ENCODE measurements around the gene ATP13A3.
A peak's percentile ranks its signal among the peaks of the same experiment; 100 is the strongest.
"Not testable (repeated sequence)": the region's sequence is repeated elsewhere in the genome, so short reads cannot be mapped to it uniquely, and the experiment has no call there.

Gene ATP13A3

DNA sequence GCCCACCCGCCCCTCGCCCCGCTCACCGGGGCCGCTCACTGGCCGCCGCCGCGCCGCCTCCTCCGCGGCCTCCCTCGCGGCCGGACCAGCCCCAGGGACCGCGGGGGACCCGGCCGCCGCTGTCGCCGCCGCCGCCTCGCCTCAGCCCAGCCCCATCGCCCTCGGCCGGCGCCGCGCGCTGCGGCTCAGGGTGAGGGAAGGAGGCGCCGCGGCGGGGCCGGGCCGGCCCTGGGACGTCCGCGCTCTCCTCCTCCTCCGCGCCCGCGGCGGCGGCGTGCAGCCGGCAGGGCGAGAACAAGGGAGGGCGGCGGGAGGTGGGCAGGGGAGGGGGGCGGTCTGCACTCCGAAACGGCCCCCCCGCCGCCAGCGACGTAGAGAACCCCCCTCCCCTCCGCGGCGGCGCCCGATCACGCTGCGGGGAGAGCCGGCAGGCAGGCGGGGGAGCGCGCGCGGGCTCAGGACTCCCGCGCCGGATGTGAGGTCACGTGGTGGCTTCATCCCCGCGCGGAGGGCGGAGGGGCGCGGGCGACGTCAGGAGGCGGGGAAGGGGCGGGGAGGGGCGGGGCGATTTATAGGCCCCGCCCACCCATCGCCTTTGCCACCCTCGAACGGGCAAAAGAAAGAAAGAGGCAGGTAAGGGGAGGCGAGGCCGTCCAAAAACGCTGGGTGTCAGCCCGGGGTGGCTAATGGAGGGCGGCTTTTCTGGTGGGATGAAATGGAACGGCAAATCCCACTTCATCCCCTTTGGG lies at the start of gene ATP13A3:
TSS of gene ATP13A3 (minus strand) at position 463 of the 749 bp plus-strand sequence. CDS start 24,812 bp downstream, outside the sequence.
- DNase-seq: peak; percentile 69 to 97 (median 93)
- intact Hi-C loops (cut with DNase I): loop anchor here (5.0 kb wide), 1 partner anchor 96 kb away; no protein-coding TSS in a partner anchor

- intact Hi-C loops (cut with DNase I): not testable (repeated sequence)
Observed at GRCh38 chr3:194535199-194535598, 48.4 kb upstream of the ATP13A3 start.

DNA sequence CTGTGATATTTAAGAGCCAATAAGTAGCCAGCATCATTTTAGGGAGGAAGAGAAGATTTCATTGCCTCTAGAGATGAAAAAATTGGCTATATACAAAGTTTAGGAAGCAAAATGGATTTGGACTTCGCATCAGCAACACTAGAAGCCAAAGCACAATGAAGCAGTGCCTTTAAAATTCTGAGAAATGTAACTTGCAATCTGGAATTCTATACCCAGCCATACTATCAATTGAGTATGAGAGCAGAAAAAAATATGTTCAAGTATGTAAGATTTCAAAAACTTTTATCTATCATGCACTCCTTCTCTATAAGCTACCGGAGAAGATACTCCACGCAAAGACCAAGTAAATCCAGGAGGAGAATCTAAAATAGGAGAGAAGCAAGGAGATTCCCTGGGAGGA lies 47.4 kb upstream of the ATP13A3 start:
- intact Hi-C loops (cut with DNase I): no loop called here
- no peak for DNase-seq

More at GRCh38 chr3:194535199-194535598, 48.4 kb upstream of the ATP13A3 start:
- DNase-seq: not testable (repeated sequence)

DNA sequence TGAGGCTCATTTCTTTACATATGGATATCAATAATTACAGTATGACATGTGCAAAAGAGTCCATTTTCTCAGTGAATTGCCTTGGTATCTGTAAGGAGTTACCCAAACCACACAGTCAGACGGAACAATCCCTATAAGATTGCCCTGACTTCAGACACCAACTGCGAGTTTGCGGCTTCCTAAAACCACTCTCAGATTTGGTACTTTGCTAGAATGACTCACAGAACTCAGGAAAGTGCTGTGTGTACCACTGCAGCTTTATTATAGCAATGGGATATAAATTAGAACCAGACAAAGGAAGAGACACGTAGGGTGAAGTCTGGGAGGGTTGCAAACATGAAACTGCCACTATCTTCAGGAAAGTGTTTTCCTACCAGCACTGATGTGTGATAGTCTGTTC lies 45.8 kb upstream of the ATP13A3 start:
- DNase-seq: no peak
- intact Hi-C loops (cut with DNase I): no loop called here

DNA sequence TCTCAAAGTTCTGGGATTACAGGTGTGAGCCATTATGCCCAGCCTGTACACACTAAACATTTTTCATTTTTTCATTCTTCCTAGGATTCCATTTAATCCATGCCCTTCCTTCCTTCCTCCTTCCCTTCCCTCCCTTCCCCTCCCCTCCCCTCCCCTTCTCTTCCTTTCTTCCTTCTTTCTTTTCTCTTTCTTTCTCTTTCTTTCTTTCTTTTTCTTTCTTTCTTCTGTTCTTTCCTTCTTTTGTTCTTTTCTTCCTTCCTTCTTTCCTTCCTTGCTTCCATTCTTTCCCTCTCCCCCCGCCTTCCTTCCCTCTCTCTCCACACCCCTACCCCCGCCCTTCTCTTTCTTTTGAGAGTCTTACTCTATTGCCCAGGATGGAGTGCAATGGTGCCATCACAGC lies 40.9 kb upstream of the ATP13A3 start:
- intact Hi-C loops (cut with DNase I): no loop called here
- DNase-seq: no peak

GRCh38 chr3:194526164-194526563 lies 39.4 kb upstream of the ATP13A3 start:
- intact Hi-C loops (cut with DNase I): no loop called here
- DNase-seq: no peak

DNA sequence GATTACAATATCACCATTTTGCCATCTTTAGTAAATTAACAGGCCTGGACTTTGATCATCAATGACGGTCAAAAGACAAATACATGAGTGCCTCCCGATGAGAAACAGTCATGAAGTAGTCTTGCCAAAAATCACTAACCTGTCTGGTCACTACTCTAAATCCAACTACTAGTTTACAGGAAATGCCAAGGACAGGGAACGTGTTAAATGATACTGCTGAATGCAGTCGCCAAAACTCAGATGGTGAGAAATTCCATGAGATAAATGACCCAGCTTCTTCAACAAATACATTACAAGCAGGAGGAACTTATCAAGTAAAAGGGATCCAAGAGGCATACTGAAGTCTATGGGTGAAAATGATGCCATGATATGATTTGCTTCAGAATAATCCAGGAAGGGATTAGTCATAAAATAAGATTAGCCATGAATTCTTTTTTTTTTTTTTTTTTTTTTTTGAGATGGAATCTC lies 35.8 kb upstream of the ATP13A3 start:
- DNase-seq: no peak
- intact Hi-C loops (cut with DNase I): no loop called here

GRCh38 chr3:194521510-194522260 lies 34.9 kb upstream of the ATP13A3 start:
- no peak for DNase-seq
- intact Hi-C loops (cut with DNase I): no loop called here

DNA sequence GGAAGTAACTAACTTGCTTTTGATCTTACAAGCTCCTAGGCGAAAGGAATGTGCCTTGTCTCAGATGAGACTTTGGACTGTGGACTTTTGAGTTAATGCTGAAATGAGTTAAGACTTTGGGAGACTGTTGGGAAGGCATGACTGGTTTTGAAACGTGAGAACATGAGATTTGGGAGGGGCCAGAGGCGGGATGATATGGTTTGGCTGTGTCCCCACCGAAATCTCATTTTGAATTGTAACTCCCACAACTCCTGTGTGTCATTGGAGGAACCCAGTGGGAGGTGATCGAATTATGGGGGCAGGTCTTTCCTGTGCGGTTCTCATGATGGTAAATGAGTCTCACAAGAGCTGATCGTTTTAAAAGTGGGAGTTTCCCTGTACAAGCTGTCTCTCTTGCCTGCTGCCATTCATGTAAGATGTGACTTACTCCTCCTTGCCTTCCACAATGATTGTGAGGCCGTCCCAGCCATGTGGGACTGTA lies 33.9 kb upstream of the ATP13A3 start:
- intact Hi-C loops (cut with DNase I): not testable (repeated sequence)
- peak in 10 of 42 donors; percentile 9 to 44 (median 20) for DNase-seq

DNA sequence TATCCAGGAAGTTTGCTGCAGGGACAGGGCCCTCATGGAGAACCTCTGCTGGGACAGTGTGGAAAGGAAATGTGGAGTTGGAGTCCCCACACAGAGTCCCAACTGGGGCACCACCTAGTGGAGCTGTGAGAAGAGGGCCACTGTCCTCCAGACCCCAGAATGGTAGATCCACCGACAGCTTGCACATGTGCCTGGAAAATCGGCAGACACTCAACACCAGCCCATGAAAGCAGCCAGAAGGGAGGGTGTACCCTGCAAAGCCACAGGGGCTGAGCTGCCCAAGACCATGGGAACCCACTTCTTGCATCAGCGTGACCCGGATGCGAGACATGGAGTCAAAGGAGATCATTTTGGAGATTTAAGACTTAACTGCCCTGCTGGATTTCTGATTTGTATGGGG lies 33.4 kb upstream of the ATP13A3 start:
- intact Hi-C loops (cut with DNase I): not testable (repeated sequence)
- DNase-seq: peak in 1 of 42 donors; percentile 17

GRCh38 chr3:194518652-194519051 lies 31.9 kb upstream of the ATP13A3 start:
- DNase-seq: no peak
- intact Hi-C loops (cut with DNase I): no loop called here

- intact Hi-C loops (cut with DNase I): no loop called here
- DNase-seq: peak in 1 of 42 donors; percentile 27
Observed at GRCh38 chr3:194517333-194517732, 30.5 kb upstream of the ATP13A3 start.

- DNase-seq: no peak
- intact Hi-C loops (cut with DNase I): no loop called here
Observed at GRCh38 chr3:194514626-194515025, 27.8 kb upstream of the ATP13A3 start.

DNA sequence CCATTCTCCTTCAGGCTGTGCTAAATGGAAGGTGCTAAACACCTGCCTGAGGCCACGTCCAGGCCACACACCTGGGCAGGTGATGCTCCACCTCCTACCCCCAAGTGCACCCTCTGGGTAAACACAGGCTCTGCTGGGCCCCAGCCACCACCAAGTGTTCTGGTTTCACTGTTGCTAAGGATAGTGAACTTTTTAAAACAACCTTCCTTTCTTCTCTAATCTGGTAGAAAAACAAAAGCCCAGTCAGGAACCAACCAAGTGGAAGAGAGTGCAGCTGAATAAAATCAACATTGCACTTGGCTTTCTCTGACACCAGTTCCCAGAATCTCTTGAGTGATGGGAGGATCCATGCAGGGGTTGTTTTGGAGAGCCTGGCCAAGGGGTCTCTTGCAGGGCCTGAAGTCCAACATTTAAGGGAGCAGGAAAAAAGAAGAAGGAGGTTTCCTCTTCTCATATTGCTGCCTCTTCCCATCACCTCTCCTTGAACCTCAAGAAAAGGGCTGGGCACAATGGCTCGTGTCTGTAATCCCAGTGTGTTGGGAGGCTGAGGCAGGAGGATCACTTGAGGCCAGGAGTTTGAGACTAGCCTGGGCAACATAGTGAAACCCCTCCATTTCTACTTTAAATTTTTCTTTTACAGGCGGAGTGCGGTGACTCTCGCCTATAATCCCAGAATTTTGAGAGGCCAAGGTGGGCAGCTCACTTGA lies 26.2 kb upstream of the ATP13A3 start:
- intact Hi-C loops (cut with DNase I): no loop called here

DNA sequence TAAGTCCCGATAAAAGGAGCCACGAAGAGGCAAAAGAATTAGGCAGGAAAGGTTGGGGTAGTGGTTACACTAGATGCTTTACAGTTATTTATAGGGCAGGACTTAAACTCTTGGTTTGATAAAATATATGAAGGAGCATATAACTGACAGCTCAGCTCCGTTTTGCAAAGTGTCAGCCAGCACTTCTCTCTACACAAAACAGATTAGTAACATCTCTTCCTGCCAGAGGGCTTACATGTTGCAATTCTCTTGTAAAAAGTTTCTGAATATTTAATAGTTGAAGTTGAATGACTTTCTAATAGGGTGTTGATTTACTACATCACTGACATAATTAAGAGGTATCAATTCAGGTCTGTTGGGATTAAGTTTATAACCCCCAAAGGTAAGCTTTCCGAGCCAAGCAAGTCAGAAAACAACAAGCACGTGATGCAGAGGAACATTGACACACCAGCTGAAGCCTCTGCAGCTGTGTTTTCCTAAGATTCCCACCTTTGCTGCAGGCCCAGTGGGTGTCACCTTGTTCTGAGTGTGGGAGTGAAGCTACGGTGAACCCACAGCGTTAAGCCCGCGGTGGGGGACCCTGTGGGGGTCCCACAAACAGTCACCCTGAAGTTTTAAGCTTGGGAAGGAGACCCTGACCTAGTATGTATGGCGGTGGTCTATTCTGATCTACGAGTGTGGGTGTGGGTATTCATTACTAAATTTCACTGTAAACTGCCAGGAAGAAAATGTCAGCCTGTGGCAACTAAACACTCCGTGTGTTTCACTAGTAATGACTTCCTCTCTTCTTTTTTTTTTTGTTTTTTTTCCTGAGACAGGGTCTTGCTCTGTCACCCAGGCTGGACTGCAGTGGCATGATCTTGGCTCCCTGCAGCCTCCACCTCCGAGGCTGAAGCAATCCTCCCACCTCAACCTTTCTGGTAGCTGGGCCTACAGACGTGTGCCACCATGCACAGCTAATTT lies 22.0 kb upstream of the ATP13A3 start:
- intact Hi-C loops (cut with DNase I): no loop called here
- DNase-seq: peak in 1 of 42 donors; percentile 32

More for the DNA sequence above, 26.2 kb upstream of the ATP13A3 start:
- no peak for DNase-seq

- DNase-seq: peak in 1 of 42 donors; percentile 25
- intact Hi-C loops (cut with DNase I): no loop called here
Observed at GRCh38 chr3:194507571-194507970, 20.8 kb upstream of the ATP13A3 start.

DNA sequence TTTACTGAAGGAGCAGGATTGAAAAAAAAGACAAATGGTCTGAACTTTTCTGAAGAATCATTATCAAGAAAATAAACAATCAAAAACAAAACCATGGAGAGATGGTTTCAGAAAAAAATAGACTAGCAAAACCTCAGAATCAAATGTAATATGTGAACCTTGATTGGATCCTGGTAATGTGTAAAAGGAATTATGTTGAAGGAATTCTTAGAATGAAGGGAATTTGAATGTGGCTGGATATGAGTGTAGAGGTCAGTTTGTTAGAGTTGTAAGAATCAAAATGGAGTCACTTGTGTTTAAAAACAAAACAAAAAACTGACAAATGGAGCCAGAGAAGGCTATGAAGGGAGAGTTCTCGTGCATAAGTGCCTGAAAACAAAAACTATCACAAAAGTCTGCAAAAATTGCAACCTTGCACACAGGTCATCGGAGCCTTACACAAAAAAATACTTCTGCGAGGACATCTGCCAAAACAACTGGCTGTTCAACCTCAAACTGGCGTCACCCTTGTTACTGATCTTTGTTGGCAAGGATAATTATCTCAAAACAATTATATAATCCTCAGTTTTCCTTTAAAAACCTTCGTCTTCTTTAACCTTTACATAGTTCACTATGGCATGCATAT lies 19.1 kb upstream of the ATP13A3 start:
- DNase-seq: no peak
- intact Hi-C loops (cut with DNase I): no loop called here

DNA sequence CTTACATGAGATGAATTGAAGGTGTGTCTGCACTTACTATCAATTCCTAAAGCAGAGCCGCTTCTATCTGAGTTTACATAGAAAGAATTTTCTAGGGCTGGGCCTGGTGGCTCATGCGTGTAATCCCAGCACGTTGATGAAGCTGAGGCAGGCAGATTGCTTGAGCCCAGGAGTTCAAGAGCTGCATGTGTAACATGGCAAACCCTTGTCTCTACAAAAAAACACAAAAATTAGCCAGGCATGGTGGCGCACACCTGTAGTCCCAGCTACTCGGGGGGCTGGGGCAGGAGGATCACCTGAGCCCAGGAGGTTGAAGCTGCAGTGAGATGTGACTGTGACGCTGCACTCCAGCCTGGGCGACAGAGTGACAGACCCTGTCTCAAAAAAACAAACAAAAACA lies 18.1 kb upstream of the ATP13A3 start:
- peak in 2 of 42 donors; percentile 19 to 21 for DNase-seq
- intact Hi-C loops (cut with DNase I): no loop called here
